ENCODE results near the gene HAND1.

Gene HAND1

DNA sequence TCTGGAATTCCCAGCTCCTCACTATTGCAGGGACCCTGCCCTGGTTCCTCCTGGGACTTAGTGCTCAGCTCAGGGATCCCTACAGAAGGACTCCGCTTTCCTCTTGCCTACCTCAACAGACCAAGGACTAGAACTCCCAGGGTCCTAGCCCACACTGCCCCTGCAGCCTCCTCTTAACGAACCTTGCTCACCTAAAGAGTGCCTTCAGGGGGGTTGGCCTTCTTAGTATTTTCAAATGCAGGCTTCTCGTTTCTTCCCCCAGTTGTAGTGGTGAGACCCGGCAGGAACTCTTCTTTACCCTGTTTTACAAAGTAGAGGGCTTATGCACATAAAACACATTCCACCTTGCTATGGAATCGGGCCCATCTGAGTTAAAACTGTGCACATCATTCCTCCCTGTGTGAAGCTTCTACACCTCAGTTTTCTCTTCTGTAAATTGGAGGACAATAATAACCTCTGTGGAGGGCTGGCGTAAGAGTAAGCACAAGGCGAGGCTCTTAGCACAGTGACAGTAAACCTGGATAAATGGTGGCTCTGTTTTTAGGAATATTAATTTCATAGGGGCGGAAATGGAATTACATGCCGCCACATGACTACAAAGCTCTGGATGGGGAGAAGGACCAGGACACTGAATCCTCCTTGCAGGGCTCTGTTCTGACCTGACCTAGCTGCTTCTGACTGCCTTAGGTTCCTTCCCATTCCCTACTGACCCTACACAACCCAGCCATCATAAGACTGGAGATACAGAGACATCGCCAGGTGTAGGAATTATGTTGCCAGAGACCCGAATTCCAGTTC is 3.8 kb upstream of the HAND1 start:
- H3K4me3 ChIP-seq (ENCODE audit: low read depth, low read length) = no peak overlapping the region
- DNase-seq (ENCODE audit: low read depth, low spot score) = no peak
- in situ Hi-C loops (cut with HindIII; ENCODE audit: low sequenced_read_pairs) = no loop called here
- TF ChIP-seq, protein P1, sequence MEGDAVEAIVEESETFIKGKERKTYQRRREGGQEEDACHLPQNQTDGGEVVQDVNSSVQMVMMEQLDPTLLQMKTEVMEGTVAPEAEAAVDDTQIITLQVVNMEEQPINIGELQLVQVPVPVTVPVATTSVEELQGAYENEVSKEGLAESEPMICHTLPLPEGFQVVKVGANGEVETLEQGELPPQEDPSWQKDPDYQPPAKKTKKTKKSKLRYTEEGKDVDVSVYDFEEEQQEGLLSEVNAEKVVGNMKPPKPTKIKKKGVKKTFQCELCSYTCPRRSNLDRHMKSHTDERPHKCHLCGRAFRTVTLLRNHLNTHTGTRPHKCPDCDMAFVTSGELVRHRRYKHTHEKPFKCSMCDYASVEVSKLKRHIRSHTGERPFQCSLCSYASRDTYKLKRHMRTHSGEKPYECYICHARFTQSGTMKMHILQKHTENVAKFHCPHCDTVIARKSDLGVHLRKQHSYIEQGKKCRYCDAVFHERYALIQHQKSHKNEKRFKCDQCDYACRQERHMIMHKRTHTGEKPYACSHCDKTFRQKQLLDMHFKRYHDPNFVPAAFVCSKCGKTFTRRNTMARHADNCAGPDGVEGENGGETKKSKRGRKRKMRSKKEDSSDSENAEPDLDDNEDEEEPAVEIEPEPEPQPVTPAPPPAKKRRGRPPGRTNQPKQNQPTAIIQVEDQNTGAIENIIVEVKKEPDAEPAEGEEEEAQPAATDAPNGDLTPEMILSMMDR (IDR thresholded peaks at IDR 0.05; ENCODE audit: low read depth, low read length) = no peak

DNA sequence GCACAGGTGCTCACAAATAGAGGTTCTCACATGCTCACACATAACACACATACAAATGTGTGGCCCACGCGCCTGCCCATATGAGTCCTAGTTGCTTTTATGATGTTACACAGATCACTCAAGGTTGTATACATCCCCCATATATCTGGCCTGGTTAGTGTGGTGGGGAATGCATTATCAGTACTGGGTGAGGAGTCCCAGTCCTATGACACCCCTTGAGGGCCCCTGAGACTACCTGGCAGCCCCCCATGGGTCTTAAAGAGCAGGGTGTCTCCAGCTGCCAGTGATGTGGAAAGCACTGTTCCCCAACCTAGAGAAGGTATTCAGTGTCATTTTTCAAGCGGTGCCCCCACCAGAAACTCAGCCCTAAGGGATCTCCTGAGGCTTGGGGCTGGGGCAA is 2.8 kb upstream of the HAND1 start:
- in situ Hi-C loops (cut with HindIII; ENCODE audit: low sequenced_read_pairs) = no loop called here
- no peak overlapping the region for H3K4me3 ChIP-seq (ENCODE audit: low read depth, low read length)
- no peak for DNase-seq (ENCODE audit: low read depth, low spot score)
- TF ChIP-seq, protein P1 (IDR thresholded peaks at IDR 0.05; ENCODE audit: low read depth, low read length) = no peak

DNA sequence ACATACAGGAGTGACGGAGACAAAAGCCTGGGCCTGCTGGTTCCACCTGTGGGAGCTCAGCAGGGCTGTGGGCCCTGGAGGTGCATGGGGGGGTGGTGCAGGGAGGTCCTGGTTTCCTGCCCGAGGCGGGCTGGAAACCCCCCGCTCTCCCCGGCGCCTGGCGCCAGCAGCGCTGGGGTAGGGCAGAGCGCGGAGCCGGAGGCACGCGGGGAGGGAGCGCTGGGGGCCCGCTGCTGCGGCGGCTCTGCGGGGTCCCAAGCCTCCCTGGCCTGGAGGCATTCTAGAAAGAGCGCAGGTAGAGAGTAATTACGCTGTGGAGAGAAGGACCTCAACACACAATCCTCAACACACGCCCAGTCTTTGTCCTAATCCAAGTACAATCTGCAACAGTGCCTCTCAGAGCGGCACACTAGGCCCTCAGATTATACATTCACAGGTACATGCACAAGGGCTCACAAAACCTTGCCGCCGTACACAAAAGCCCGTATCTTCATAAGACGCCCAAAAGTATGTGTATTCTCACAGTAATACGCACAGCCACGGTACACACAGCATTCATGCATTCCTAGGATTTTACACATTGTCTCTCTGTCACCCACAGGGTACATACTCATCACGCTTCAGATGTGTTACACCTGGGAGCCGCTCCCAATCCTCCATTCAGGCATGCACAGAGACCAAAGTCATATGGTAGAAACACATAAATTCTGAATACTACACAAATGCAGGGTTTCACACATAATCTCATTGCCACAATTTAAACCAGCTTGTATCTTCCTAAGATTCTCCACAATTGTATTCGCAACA is 2.1 kb upstream of the HAND1 start:
- H3K4me3 ChIP-seq (ENCODE audit: low read depth, low read length) = no peak overlapping the region
- TF ChIP-seq, protein P1 (IDR thresholded peaks at IDR 0.05; ENCODE audit: low read depth, low read length) = no peak
- DNase-seq (ENCODE audit: low read depth, low spot score) = no peak
- in situ Hi-C loops (cut with HindIII; ENCODE audit: low sequenced_read_pairs) = no loop called here

DNA sequence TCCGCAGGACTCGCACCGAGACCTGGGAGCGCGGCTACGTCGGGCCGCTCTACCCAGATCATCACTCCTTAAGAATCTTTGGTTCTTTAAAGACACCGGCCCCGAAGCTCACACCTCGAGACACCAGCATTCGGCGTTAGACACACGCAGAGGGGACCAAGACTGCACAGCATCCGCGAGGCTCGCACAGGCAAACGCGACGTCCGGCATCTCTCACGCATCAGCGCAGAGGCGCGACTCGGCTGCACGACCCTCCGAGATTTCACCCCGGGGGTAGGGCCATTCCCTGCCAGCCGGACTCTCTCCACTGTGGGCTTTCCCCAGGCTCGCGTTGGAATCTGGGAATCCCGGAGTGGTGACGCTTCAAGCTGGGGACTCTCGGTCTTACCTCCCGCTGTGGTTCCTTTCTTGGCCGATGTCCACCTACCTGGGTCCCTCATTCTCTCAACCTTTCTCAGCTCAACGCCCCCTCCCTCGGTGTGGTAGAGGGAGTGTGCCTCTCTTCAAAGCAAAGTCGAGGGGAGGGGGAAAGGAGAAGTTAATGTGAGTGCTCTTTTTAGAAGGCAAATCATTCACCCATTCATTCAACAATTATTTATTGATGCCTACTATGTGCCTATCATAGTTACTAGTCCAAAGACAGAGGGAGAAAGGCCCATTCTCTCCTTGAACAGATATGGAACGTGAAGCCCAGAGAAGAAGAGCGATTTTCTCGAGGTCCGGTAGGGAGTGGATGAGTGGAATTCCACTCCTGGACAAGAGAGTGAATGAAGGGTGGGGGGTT is 1.3 kb upstream of the HAND1 start:
- no peak overlapping the region for H3K4me3 ChIP-seq (ENCODE audit: low read depth, low read length)
- in situ Hi-C loops (cut with HindIII; ENCODE audit: low sequenced_read_pairs) = no loop called here
- TF ChIP-seq, protein P1 (IDR thresholded peaks at IDR 0.05; ENCODE audit: low read depth, low read length) = no peak
- no peak for DNase-seq (ENCODE audit: low read depth, low spot score)

DNA sequence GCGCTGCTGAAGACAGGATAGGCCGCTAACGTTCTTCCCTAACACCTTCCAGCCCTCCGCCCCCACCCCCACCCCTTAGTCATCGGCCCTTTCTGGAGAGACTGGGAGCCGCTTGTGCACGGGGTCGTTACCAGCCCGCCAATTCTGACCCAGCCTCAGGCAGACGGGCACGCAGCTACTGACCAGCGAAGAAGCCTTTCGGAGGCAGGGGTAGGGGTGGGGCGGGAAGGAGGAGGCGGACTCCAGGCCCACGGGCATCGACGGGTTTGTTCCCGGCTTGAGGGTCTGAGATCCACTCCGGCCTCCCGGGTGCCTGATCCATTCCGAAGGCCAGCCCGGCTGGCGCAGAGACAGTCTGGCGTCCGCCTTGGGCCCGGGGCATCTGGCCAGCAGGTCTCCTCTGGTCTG is 729 bp upstream of the HAND1 start:
- in situ Hi-C loops (cut with HindIII; ENCODE audit: low sequenced_read_pairs) = no loop called here
- no peak for DNase-seq (ENCODE audit: low read depth, low spot score)
- H3K4me3 ChIP-seq (ENCODE audit: low read depth, low read length) = no peak overlapping the region
- TF ChIP-seq, protein P1 (IDR thresholded peaks at IDR 0.05; ENCODE audit: low read depth, low read length) = no peak
